Effector memory CD8-positive, alpha-beta T cell (primary cell): ENCODE measurements around the gene CD96.
"Not testable (repeated sequence)": the region's sequence is repeated elsewhere in the genome, so short reads cannot be mapped to it uniquely, and the experiment has no call there.

ENCODE experiments used
- ATAC-seq: fragments of 150-1000 bp; cut with Tn5 transposase; replicated peaks from 2 replicates; pipeline ENCODE4 v1.10.0; 2021; ENCODE audit warnings: mild to moderate bottlenecking, moderate library complexity
- DNase-seq, 3 experiments: peaks; one replicate each; pipeline ENCODE4 v3.0.0; 2021
- H3K27ac Mint-ChIP-seq, 2 donors: one replicate each; pipeline ENCODE4 v1.8.0; 2022; ENCODE audit warnings: mild to moderate bottlenecking in 2 of 2, mixed read lengths in 2 of 2, moderate library complexity in 2 of 2
- H3K27me3 Mint-ChIP-seq, 2 donors: one replicate each; pipeline ENCODE4 v1.8.0; 2022; ENCODE audit warnings: mixed read lengths in 2 of 2
- H3K36me3 Mint-ChIP-seq: one replicate; pipeline ENCODE4 v1.8.0; 2022; ENCODE audit warnings: mild to moderate bottlenecking, moderate library complexity, mixed read lengths; ENCODE audit not compliant: insufficient read depth
- H3K4me1 Mint-ChIP-seq, 2 donors: one replicate each; pipeline ENCODE4 v1.8.0; 2022; ENCODE audit warnings: low read depth in 2 of 2, mixed read lengths in 2 of 2
- H3K4me3 Mint-ChIP-seq, 2 donors: one replicate each; pipeline ENCODE4 v1.8.0; 2022; ENCODE audit warnings: mild to moderate bottlenecking in 2 of 2, mixed read lengths in 2 of 2, moderate library complexity in 2 of 2
- H3K9me3 Mint-ChIP-seq, 2 donors: one replicate each; pipeline ENCODE4 v1.8.0; 2022; ENCODE audit warnings: mixed read lengths in 2 of 2

CD96 gene

GRCh38 chr3:111667170-111667569 is 125.2 kb downstream of the CD96 start:
- no peak for DNase-seq
- Mint-ChIP-seq H3K27ac (peak overlapping the region; percentile 80 to 89), H3K36me3 (peaks cover 8% of the 10 kb centered on the region), H3K27me3 (no peaks in the 10 kb centered on the region), H3K4me3 (peak overlapping the region; percentile 51 to 72), H3K4me1 (peaks cover 23 to 41% of the 10 kb centered on the region in 2 donors), H3K9me3 (no peaks in the 10 kb centered on the region)
- no peak for ATAC-seq

- H3K4me3 Mint-ChIP-seq = peak overlapping the region; percentile 51 to 72
- no peaks in the 10 kb centered on the region for H3K9me3 Mint-ChIP-seq
- peaks cover 6% of the 10 kb centered on the region for H3K36me3 Mint-ChIP-seq
- H3K4me1 Mint-ChIP-seq = peaks cover 29 to 47% of the 10 kb centered on the region in 2 donors
- no peaks in the 10 kb centered on the region for H3K27me3 Mint-ChIP-seq
- DNase-seq (peak; percentile 61 to 65 (median 63)), ATAC-seq (peak; percentile 97)
- peak overlapping the region; percentile 80 to 89 for H3K27ac Mint-ChIP-seq
Observed at GRCh38 chr3:111667621-111668239, 125.7 kb downstream of the CD96 start.

GRCh38 chr3:111668326-111668725 is 126.3 kb downstream of the CD96 start:
- H3K27ac Mint-ChIP-seq = peak overlapping the region; percentile 80 to 89
- peaks cover 6% of the 10 kb centered on the region for H3K36me3 Mint-ChIP-seq
- no peaks in the 10 kb centered on the region for H3K27me3 Mint-ChIP-seq
- peaks cover 34 to 53% of the 10 kb centered on the region in 2 donors for H3K4me1 Mint-ChIP-seq
- no peak for DNase-seq
- H3K9me3 Mint-ChIP-seq = no peaks in the 10 kb centered on the region
- peak overlapping the region in 1 of 2 donors; percentile 51 for H3K4me3 Mint-ChIP-seq
- ATAC-seq = no peak

- H3K27me3 Mint-ChIP-seq = no peaks in the 10 kb centered on the region
- H3K27ac Mint-ChIP-seq = peak overlapping the region; percentile 3 to 62
- H3K9me3 Mint-ChIP-seq = no peaks in the 10 kb centered on the region
- DNase-seq (no peak), ATAC-seq (peak; percentile 36)
- H3K4me3 Mint-ChIP-seq = peak overlapping the region in 1 of 2 donors; percentile 48
- H3K36me3 Mint-ChIP-seq = peaks cover 6% of the 10 kb centered on the region
- H3K4me1 Mint-ChIP-seq = peaks cover 40 to 59% of the 10 kb centered on the region in 2 donors
Observed at GRCh38 chr3:111668888-111669488, 127.0 kb downstream of the CD96 start.

GRCh38 chr3:111669926-111670630 is 128.1 kb downstream of the CD96 start:
- H3K9me3 Mint-ChIP-seq = no peaks in the 10 kb centered on the region
- DNase-seq (no peak), ATAC-seq (no peak)
- H3K4me1 Mint-ChIP-seq = peaks cover 49 to 60% of the 10 kb centered on the region in 2 donors
- no peaks in the 10 kb centered on the region for H3K27me3 Mint-ChIP-seq
- H3K4me3 Mint-ChIP-seq = no peak overlapping the region
- H3K36me3 Mint-ChIP-seq = peaks cover 15% of the 10 kb centered on the region
- no peak overlapping the region for H3K27ac Mint-ChIP-seq

GRCh38 chr3:111672461-111672860 is 130.5 kb downstream of the CD96 start:
- peak overlapping the region; percentile 96 for H3K27ac Mint-ChIP-seq
- not testable (repeated sequence) for H3K27me3 Mint-ChIP-seq, H3K9me3 Mint-ChIP-seq, ATAC-seq
- peak in 1 of 3 experiments; percentile 28 for DNase-seq
- peaks cover 18% of the 10 kb centered on the region for H3K36me3 Mint-ChIP-seq
- H3K4me1 Mint-ChIP-seq = peaks cover 56 to 74% of the 10 kb centered on the region in 2 donors
- peak overlapping the region; percentile 85 to 88 for H3K4me3 Mint-ChIP-seq

GRCh38 chr3:111675846-111676210 is 133.8 kb downstream of the CD96 start:
- no peaks in the 10 kb centered on the region for H3K27me3 Mint-ChIP-seq
- peak overlapping the region; percentile 85 to 88 for H3K4me3 Mint-ChIP-seq
- H3K27ac Mint-ChIP-seq = peak overlapping the region; percentile 96
- peaks cover 18% of the 10 kb centered on the region for H3K36me3 Mint-ChIP-seq
- DNase-seq (no peak), ATAC-seq (no peak)
- H3K4me1 Mint-ChIP-seq = peaks cover 55 to 77% of the 10 kb centered on the region in 2 donors
- H3K9me3 Mint-ChIP-seq = no peaks in the 10 kb centered on the region

GRCh38 chr3:111676211-111677006 is 134.4 kb downstream of the CD96 start:
- Mint-ChIP-seq H3K27ac (peak overlapping the region; percentile 83 to 96), H3K4me3 (peak overlapping the region; percentile 85 to 88), H3K4me1 (peaks cover 56 to 75% of the 10 kb centered on the region in 2 donors), H3K36me3 (peaks cover 18% of the 10 kb centered on the region), H3K9me3 (no peaks in the 10 kb centered on the region), H3K27me3 (no peaks in the 10 kb centered on the region)
- DNase-seq = no peak
- no peak for ATAC-seq

- ATAC-seq (no peak), DNase-seq (no peak)
- H3K4me1 Mint-ChIP-seq = peaks cover 60 to 77% of the 10 kb centered on the region in 2 donors
- no peaks in the 10 kb centered on the region for H3K27me3 Mint-ChIP-seq
- peak overlapping the region; percentile 83 to 96 for H3K27ac Mint-ChIP-seq
- H3K9me3 Mint-ChIP-seq = no peaks in the 10 kb centered on the region
- peak overlapping the region; percentile 85 to 88 for H3K4me3 Mint-ChIP-seq
- peaks cover 18% of the 10 kb centered on the region for H3K36me3 Mint-ChIP-seq
Observed at GRCh38 chr3:111677007-111677392, 135.0 kb downstream of the CD96 start.

- Mint-ChIP-seq H3K27me3 (no peaks in the 10 kb centered on the region), H3K4me3 (no peak overlapping the region)
- ATAC-seq = no peak
Observed at GRCh38 chr3:111681661-111682426, 139.8 kb downstream of the CD96 start.

GRCh38 chr3:111684640-111685039 is 142.6 kb downstream of the CD96 start:
- ATAC-seq = no peak
- Mint-ChIP-seq H3K27me3 (no peaks in the 10 kb centered on the region), H3K4me3 (no peak overlapping the region), H3K36me3 (no peaks in the 10 kb centered on the region), H3K9me3 (no peaks in the 10 kb centered on the region), H3K4me1 (peaks cover 34 to 67% of the 10 kb centered on the region in 2 donors), H3K27ac (peak overlapping the region in 1 of 2 donors; percentile 3)
- no peak for DNase-seq

More at GRCh38 chr3:111681661-111682426, 139.8 kb downstream of the CD96 start:
- H3K27ac Mint-ChIP-seq = peak overlapping the region in 1 of 2 donors; percentile 53
- peaks cover 35 to 62% of the 10 kb centered on the region in 2 donors for H3K4me1 Mint-ChIP-seq
- H3K9me3 Mint-ChIP-seq = no peaks in the 10 kb centered on the region
- no peaks in the 10 kb centered on the region for H3K36me3 Mint-ChIP-seq
- DNase-seq = no peak

GRCh38 chr3:111688190-111688800 is 146.3 kb downstream of the CD96 start:
- DNase-seq (no peak), ATAC-seq (no peak)
- Mint-ChIP-seq H3K4me3 (no peak overlapping the region), H3K9me3 (no peaks in the 10 kb centered on the region), H3K36me3 (no peaks in the 10 kb centered on the region), H3K27me3 (no peaks in the 10 kb centered on the region), H3K27ac (peak overlapping the region in 1 of 2 donors; percentile 78), H3K4me1 (peaks cover 30 to 53% of the 10 kb centered on the region in 2 donors)
